NCI-H2107 treated with DMSO at 0.1 percent for 48 hours (cell line): ENCODE results near the gene MYRF.

Source experiments
- DNase-seq: peaks from one replicate; lab custom pipeline; 2025; ENCODE audit not compliant: unreplicated experiment; lab: John Stamatoyannopoulos, UW

Gene MYRF

DNA sequence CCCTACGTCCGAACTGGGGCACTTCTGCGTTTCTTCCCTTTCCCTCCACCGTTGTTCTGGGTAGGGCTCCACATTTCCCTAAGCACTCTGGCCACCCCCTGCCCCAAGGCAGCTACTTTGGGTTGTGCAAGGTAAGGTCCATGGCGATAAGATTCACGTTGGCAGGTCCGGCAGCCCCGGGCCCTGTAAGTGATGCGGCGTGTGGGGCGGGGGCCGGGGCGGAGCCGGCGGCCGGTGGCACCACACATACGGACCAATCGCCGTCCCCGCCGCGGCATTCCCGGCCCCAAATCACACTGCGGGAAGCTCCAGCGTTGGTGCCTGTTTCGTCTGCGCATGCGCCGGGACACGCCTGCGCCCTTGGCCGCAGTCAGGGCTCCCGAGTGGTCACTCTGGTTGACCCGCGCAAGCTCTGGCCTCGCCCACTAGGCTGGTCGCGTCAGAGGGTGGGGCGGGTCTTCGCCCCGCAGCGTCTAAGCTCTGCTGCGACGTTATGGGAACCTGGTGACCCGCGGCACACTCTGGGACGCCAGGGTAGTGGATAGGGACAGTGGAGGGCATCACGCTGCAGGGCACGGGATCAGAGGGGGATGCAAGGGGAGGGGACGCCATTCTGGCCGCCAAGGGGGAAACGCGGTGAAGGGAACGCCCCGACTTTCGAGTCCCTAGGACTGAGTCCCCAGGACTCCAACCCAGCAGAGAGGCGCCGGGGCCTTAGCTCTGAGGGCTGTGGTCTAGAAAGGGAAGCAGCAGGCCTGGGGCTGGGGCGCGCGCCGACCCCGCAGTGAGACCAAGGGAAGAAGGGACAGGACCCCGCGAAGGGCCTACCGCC lies 62.7 kb downstream of the MYRF start:
- peak; percentile 49 for DNase-seq

DNA sequence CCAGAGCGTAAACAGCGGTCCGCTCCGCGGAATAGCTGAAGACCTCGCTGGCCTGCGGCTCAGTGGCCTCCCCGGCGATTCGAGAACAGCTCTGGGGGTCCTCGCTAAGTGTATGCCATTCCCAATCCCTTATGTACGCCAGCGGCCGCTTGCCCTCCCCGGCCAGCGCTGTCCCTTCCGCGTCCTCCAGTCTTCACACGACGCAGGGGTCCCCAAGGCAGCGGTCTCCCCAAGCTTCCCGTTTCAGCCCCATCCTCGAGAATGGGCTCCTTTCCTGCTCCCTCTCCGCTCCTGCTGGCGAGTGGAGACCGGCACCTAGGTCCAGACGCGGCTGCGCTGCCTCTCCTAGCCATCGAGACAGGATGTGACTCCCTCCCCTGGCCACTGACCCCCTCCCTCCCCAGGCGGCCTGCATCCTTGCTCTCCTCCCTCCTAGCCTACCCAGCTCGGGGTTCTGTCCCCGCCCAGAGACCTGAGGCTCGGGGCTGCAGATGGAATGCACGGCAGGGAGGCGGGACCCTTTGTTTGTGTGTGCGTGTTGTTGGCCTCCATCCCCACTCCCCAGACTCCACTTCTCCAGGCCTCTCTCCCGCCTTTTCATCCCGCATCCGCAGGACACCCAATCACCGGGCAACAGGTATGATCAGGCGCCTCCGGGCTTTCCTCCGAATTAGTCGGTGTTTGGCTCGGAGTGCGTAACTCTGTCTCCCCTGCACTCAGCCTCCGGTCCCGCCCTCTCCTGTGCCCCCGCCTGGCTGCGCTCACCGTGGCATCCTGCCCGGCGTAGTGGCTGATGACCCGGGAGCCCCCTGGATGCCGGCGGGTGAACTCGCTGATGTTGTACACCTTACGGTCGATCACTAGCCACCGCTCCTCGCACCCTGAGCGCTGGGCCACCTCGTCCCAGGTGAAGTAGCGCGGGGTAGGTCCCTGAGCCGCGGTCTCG lies 63.6 kb downstream of the MYRF start:
- peak; percentile 50 for DNase-seq

DNA sequence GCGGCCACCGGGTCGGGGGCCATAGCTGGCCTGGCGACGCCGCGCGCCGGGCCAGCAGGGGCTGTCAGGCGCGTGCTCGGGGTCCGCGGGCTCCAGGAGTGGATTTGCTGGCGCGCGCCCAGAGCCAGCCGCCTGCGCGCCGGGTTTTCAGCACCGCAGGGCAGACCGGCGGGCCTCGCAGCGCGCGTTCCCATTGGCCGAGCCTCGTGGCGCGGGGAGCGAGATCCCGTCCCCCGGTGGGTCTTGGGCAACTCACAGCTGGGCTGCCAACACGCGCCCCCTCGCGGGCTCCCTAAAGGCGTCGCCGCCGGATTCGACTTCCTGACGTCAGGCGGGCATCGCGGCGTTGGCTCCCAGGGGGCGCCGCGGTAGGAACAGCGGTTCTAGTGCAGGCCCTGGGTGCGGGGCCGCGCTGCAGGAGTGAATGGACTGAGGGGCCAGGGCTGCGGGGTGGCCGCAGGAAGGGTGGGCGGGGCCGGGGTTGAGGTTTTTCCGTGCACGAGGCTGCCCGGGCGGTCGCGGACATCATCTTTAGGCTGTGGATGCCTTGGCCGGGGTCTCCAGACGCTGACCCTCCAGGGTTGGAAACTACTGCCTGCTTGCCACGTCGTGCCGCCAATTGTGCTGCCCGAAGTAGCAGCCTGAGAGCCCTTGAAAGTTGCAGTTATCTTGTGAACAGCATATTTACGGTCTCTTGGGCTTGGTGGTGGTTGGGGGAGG lies 64.5 kb downstream of the MYRF start, which contains the start of gene FADS1:
FADS1 (minus strand) TSS at position 268 of the 720 bp plus-strand sequence; CDS start at position 194, 74 bp downstream.
- DNase-seq = peak; percentile 93

DNA sequence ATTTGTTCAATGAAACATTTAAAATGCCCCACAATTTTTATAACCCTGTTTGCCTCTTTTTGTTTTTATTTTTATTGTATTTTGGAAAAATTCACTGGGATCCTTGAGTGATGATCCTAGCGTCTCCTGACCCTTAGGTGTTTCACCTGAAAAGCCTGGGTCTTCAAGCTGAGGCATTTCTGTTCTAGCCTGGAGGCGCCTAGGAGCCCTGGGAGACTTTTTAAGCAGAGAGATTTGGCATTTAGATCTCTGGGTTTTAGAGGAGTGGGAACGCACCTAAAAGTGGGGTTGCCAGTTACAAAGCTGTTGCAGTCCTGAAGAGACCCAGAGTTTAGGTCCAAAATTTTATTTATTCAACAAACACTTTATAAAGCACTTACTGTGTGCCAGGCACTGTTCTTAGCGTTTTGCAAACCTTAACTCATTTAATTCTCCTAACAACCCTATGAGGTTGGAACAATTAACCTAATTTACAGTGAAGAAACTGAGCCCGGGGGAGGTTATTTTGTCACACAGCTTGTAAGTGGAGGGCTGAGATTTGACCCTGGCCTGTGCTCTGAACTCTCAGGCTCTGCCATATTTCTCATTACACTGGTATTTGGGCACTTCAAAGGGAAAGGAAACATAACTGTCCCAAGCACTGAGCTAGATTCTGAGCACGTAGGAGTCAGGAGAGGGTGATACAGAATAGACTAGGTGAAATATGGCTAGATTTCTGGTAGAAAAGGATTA lies 65.2 kb downstream of the MYRF start:
- DNase-seq = no peak

DNA sequence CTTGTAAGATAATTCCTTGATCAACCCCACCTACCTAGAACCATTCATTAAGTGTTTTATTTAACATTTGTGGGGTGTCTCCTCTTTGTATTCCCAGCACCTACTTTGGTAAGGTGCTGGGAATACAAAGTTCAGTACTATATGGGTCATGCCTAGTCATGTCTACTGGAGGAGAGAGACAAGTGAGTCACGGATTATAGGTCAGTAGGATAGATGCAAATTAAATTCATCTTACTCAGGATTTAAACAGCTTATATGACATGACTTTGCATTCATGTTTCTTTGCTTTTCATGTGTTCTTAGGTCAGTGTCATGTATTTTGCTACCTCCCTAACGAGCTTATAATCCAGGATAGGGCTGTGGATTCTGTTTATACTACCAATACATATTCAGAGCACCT lies 67.7 kb downstream of the MYRF start:
- DNase-seq = no peak

DNA sequence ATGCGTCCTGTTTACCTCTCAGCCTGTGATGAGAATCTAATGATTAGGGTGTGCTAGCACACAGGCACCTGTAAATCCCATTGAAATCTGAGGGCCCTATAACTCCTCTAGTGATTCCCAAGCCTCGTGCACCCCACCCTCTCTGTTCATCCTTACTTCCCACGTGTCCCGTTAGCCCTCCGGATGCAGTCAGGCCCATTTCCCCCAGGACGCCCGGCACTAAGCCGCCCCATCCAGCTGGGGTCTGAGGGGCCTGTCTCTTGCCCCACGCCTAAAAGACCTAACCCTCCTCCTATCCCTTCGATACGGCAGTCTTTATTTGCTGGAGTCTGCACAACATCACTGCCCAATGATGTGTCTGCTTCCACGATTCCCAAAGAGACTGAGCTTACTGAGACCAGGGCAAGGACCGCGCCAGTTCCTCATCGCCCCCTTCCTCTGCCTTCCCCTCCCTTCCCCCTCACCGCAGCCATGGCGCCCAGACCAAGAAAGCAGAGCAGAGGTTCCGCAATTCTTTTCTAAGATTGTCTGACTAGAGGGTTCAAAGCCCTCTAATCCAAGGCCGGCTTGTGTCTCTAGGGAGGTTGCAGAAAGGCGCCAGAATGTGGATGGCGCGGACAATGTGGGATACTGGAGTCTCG lies 74.6 kb downstream of the MYRF start:
- peak; percentile 25 for DNase-seq

DNA sequence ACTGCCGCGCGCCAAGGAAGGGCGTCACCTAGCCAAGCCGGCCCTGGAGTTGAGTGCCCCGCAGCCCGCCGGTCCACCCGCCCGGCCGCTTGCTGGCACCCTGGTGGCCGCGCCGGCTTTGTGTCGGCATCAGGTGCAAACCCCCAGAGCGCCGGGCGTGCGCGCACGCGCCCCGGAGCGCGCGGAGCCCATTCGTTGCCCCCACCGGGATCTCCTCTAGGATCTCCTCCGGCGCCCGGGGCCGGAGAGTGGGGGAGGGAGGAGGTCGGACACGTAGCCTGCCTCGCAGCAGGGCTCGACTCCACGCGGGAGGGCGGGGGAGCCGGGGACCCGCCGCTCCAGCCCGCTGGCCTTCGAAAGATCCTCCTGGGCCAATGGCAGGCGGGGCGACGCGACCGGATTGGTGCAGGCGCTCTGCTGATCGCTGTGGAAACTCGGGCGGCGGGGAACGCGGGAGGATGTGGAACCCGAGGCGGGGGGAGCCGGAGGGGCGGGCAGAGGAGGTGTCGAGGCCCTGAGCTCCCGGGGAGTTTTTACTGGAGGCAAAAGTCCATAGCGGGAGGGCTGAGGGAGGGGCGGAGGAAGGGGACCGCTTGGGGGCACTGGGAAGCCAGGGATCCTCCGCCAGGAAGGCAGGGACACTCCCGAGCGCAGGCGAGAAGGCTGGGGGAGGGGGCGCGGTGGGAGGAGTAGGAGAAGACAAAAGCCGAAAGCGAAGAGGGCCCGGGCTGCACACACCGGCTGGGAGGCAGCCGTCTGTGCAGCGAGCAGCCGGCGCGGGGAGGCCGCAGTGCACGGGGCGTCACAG lies 75.3 kb downstream of the MYRF start, which contains the start of gene FADS2:
FADS2 (plus strand) TSS at position 730 of the 808 bp plus-strand sequence. CDS start 91 bp downstream, outside the sequence.
- peak; percentile 89 for DNase-seq

DNA sequence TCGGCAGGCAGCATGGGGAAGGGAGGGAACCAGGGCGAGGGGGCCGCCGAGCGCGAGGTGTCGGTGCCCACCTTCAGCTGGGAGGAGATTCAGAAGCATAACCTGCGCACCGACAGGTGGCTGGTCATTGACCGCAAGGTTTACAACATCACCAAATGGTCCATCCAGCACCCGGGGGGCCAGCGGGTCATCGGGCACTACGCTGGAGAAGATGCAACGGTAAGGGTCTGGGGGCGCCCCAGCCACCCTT lies 75.9 kb downstream of the MYRF start:
- DNase-seq = no peak

DNA sequence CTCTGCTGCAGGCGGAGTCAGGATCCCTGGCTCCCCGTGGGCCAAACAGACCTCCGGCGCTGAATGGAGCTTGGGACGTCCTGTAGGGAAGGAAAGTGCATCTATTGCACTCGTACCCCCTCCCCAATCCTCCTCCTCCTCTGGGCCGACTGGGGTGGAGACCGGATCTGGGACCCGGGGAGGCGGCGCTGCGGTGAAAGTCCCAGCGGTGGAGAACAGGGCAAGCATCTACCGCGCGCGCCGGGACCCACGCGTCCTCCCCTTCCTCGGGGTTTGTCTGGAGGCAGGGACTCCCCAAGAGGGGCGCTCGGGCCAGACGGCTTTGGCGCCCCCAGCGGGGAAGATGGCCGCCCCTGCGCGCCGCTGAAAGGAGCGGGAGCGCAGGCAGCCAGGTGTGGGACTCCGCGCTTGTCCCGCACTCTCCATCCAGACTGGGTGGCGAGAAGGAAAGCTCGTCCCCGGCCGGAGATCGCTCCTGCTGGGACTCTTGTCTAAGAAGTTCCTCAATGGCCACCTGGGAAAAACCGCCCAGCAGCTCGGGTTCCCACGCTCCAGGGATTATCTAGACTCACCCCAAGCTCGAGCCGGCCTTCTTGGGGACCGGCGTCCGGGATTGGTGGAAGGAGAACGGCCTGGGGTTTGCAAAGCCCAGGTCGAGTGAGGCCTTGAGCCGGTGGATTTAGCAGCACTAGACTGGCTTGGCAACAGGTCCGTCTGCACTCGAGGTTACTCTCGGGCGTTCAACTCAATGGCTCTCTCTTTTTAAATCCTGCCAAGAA lies 76.4 kb downstream of the MYRF start:
- DNase-seq = no peak

DNA sequence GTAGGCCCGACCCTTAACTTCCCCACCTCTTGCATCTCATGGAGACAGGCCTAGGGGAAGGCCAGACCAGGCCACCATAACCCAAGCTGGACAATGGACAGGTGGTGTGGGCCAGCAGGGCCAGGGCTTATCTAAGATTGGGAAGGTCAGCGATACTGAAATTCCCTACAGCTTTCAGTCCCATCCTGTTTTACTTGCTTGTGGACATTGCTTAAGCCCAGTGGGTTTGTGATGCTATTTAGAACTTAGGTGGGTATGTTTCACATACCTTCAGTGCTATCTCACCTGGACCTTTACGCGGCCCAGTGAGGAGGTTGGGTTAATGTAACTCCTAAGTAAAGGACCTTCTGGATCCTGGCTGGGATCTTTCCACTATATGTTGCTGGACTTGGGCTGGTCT lies 77.4 kb downstream of the MYRF start:
- no peak for DNase-seq

DNA sequence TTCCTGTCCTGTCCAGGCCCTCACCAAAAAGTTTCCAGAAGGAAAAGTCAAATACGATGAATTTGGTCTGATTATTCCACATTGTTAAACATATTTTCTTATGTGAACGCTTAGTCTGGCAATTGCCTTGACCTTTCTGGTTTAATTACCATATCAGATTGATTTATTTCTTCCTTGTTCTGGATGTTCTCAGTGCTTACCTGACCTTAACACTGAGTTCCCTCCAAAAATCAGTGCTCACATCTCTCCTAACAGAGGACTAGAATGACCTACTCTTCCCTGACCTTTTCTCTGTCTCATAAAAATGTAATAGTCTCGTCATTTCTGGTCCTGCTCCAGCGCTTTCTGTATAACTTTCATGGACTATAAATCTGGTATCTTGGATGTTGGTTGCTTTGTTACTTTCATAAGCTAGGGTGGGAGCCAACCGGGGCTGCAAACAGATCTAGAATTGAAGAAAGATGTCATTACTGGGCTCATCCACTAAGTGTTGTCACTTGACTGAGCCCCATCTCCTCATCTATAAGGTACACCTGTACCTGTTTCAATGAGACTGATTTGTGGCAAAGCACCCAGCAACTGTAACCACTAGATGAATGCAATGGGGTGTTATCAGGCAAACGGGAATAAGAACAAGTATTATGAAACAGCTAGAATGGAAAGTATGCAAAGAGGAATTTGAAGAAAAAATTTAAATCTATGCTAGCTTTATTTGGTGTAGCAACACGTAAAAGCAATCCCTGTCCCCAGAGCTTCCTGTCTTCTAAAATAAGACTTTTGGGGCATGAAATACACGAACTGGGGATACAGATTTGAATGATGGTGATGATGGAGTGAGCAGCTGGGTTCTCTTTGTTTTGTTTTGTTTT lies 78.0 kb downstream of the MYRF start:
- no peak for DNase-seq

DNA sequence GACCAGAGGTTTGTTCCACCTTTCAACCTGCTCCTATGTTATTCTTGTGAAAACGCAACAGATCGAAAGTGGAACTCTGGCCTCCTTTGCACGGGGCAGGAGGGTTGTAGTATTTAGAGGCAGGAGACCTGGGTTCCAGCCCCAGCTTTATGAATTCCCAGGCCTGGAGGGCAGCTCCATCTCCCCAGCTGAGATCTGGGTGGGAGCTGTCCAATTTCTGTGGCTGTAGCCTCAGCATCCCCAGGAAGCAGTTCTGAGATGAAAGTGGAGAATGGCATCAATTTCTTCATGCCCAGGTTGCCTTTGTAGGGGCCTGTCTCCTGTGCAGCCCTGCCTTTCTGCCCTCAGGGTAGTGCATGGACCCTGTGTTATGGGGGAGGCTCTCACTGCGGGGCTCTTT lies 79.8 kb downstream of the MYRF start:
- no peak for DNase-seq

DNA sequence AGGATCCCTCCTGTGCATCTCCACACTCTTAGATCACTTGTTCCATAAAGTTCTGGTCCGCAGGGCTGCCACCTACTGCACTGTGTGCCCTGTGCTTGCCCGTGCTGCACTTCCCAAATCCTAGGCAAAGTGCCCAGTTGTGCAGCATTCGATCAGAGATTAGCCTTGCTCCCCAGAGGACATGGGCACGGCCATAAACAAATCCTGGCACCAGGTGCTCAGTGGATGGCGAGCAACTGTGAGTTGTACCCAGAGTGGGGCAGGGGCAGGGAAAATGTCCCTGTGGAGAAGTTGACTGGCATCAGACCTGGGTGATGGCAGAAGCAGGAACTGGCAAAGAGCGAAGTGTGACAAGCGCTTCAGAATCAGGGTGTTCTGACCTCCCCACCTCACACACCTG lies 80.3 kb downstream of the MYRF start:
- DNase-seq = peak; percentile 30

DNA sequence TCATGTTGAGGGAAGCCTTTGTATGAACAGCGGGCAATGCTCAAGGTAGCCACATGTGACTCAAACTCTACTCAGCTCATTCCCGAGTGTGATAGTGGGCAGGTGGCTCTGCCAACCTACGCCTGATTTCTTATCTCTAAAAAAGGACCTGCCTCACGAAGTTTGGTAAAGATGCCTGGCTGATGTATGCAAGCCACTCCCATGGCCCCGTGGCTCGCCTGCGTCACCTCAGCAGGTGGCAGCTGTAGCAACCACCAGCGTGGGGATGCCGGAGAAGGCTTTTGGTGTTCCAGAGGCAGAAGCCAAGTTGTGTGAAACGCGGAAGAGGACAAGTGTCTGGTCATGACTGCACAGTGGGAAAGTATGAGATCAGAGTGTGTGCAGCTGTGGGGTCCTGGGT lies 81.0 kb downstream of the MYRF start:
- peak; percentile 50 for DNase-seq

DNA sequence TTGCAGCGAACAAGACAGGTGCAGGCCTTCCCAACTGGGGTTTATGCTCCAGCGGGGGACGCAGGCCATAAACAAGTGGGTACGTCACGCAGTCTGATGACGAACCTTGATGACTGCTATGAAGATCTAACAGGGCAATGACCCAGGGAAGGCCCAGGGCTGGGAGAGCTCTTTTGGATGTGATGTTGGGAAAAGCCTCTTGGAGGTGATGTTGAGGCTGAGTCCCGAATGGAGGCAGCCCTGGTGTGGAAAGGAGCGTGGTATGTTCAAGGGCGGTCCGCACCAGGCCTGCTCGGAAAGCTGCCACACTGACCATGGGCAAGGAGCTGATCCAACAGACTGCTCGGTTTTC lies 81.5 kb downstream of the MYRF start:
- no peak for DNase-seq

DNA sequence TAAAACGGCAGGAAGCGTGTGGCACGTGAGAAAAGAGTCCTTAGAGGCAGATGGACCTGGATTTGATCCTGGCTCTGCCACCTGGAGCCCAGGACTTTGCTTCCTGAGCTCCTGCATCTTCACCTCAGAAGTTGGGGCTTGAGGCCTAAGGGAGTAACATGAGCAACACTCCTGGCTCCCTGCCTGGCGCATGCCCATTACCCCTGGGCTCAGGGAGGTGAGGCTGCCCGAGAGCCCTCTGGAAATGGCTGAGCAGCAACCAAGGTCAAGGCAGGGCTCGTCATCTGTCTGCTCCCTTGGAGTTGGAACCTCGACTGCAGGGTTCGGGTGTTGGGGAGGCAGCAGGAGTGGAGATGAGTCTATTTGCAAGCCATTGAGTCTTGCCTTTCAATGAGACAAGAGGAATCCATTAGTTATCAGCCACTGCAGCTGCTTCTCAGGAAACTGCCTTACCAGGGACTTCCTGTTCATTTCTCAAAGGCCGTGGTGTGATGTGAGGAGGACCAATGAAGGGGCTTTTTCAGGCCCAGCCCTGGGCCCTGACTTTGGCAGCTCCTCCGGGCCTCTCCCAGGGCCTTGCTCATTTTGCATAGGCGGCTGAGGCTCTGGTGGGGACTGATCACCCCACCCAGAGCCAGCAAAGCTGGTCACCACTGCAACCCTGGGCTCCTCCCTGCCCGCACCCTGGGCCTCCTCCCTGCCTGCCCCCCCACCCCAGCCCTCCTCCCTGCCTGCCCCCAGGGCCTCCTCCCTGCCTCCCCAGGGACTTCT lies 82.0 kb downstream of the MYRF start:
- DNase-seq = peak; percentile 69

DNA sequence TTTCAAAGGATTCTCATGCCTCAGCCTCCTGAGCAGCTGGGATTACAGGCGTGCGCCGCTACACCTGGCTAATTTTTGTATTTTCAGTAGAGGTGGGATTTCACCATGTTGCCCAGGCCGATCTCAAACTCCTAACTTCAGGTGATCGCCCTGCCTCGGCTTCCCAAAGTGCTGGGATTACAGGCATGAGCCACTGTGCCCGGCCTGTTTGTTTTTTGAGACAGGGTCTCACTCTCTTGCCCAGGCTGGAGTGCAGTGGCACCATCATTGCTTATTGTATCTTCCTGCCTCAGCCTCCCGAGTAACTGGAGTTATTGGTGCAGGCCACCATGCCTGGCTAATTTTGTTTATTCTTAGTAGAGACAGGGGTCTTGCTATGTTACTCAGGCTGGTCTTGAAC lies 83.8 kb downstream of the MYRF start:
- DNase-seq = no peak
